Esophagus muscularis mucosa (tissue), 4 donors: ENCODE results near the gene BSND. TPM values are rescaled to one million over a fixed set of nuclear protein-coding genes. Genes with fewer than 3 reads are reported as not detected.

ENCODE experiments used
- DNase-seq: peaks from one replicate; pipeline ENCODE4 v3.0.0-alpha.2; 2017; ENCODE audit errors: extremely low spot score
- H3K27ac ChIP-seq, 4 donors: fragments of 200-600 bp; sonication (generic); replicated peaks in 1 of 4; 1 replicate in 3 of 4; 2 replicates in 1 of 4; pipeline ENCODE4 v1.5.1; 2016 to 2019; ENCODE audit warnings: mild to moderate bottlenecking in 1 of 4
- H3K27me3 ChIP-seq, 4 donors: fragments of 200-600 bp; sonication (generic); one replicate each; pipeline versions ENCODE4 v1.5.1 to v1.6.0; 2016 to 2019
- H3K36me3 ChIP-seq, 4 donors: fragments of 200-600 bp; sonication (generic); one replicate each; pipeline ENCODE4 v1.5.1; 2016 to 2019
- H3K4me1 ChIP-seq, 4 donors: fragments of 200-600 bp; sonication (generic); one replicate each; pipeline ENCODE4 v1.5.1; 2016 to 2019
- H3K4me3 ChIP-seq, 4 donors: fragments of 200-600 bp; sonication (generic); 1 replicate in 2 of 4; 2 replicates in 2 of 4; pipeline ENCODE4 v1.5.1; 2016 to 2019; ENCODE audit warnings: mild to moderate bottlenecking in 4 of 4, moderate library complexity in 1 of 4
- H3K9me3 ChIP-seq, 4 donors: fragments of 200-600 bp; sonication (generic); 1 replicate in 3 of 4; 2 replicates in 1 of 4; pipeline ENCODE4 v1.5.1; 2016 to 2019
- CTCF ChIP-seq, 3 experiments: fragments of 200-600 bp in 2 of 3; fragments of 450-650 bp in 1 of 3; sonication (generic) in 2 of 3; IDR thresholded peaks; one replicate each; pipeline ENCODE4 v1.5.1; 2017 to 2019; ENCODE audit warnings: antibody characterized with exemption in 3 of 3, mild to moderate bottlenecking in 2 of 3, moderate library complexity in 1 of 3
- EP300 ChIP-seq: sonication (generic); formaldehyde crosslinking; IDR thresholded peaks from one replicate; pipeline ENCODE4 v1.6.1; 2017; ENCODE audit warnings: antibody characterized with exemption
- POLR2A ChIP-seq: fragments of 450-650 bp; IDR thresholded peaks from one replicate; pipeline ENCODE4 v1.6.1; 2017; ENCODE audit warnings: antibody characterized with exemption, moderate library complexity, mild to moderate bottlenecking, low read depth
- POLR2AphosphoS5 ChIP-seq, 2 donors: sonication (generic); formaldehyde crosslinking; IDR thresholded peaks; one replicate each; pipeline ENCODE4 v1.6.1; 2017; ENCODE audit warnings: antibody characterized with exemption in 2 of 2
- WGBS: methylation state at CpG from one replicate; pipeline ENCODE4 v1.1.5; 2018; 5-methylcytosine and 5-hydroxymethylcytosine counted together
- intact Hi-C: fragments of 100-400 bp; cut with DNase I; formaldehyde crosslinking; loops from one replicate; pipeline ENCODE4 v1.15.1; 2023
- total RNA-seq, 4 donors: library from RNA; depleted of rRNA; stranded (reverse); fragments of >200 nt; gene quantifications; one replicate each; pipeline versions ENCODE4 v1.1.0 to v1.2.1, GENCODE V29; 2016

The BSND gene
- total RNA-seq, 4 donors from 2014 or later = not detected

GRCh38 chr1:55045430-55045829 lies 46.7 kb downstream of the BSND start:
- Histone ChIP-seq H3K27ac (no peak overlapping the region), H3K9me3 (no peaks in the 10 kb centered on the region), H3K36me3 (no peaks in the 10 kb centered on the region), H3K4me3 (no peak overlapping the region), H3K4me1 (peaks cover 0 to 16% (median 5%) of the 10 kb centered on the region in 4 donors), H3K27me3 (peaks cover 0 to 8% (median 0%) of the 10 kb centered on the region in 4 donors)
- DNase-seq = no peak
- WGBS = 94% methylated on average over 6 of the region's 10 CpGs
- intact Hi-C loops = no loop called here
- TF ChIP-seq EP300 = no peak
- TF ChIP-seq POLR2AphosphoS5 (IDR thresholded peaks at IDR 0.05) = no peak
- no peak for TF ChIP-seq CTCF (IDR thresholded peaks at IDR 0.05)
- no peak for TF ChIP-seq POLR2A

- Histone ChIP-seq H3K9me3 (no peaks in the 10 kb centered on the region), H3K27me3 (no peaks in the 10 kb centered on the region), H3K4me1 (peaks cover 0 to 15% (median 5%) of the 10 kb centered on the region in 4 donors), H3K36me3 (no peaks in the 10 kb centered on the region), H3K27ac (no peak overlapping the region), H3K4me3 (no peak overlapping the region)
- WGBS = 90% methylated on average over 4 of the region's 4 CpGs
- intact Hi-C loops = no loop called here
- TF ChIP-seq EP300 (no peak), POLR2A (no peak), CTCF (IDR thresholded peaks at IDR 0.05) (no peak), POLR2AphosphoS5 (IDR thresholded peaks at IDR 0.05) (no peak)
- DNase-seq = no peak
Observed at GRCh38 chr1:55046871-55047270, 48.1 kb downstream of the BSND start.

- intact Hi-C loops = no loop called here
- DNase-seq = no peak
- Histone ChIP-seq H3K4me3 (no peak overlapping the region), H3K27ac (no peak overlapping the region), H3K36me3 (no peaks in the 10 kb centered on the region), H3K4me1 (peaks cover 0 to 15% (median 5%) of the 10 kb centered on the region in 4 donors), H3K27me3 (no peaks in the 10 kb centered on the region), H3K9me3 (no peaks in the 10 kb centered on the region)
- TF ChIP-seq POLR2AphosphoS5 (IDR thresholded peaks at IDR 0.05) = no peak
- no peak for TF ChIP-seq EP300
- TF ChIP-seq CTCF (IDR thresholded peaks at IDR 0.05) = no peak
- TF ChIP-seq POLR2A = no peak
- 100% methylated on average over 2 of the region's 3 CpGs for WGBS
Observed at GRCh38 chr1:55047611-55048010, 48.9 kb downstream of the BSND start.

GRCh38 chr1:55048453-55049270 lies 49.9 kb downstream of the BSND start:
- Histone ChIP-seq H3K36me3 (no peaks in the 10 kb centered on the region), H3K4me1 (peaks cover 0 to 15% (median 5%) of the 10 kb centered on the region in 4 donors), H3K4me3 (no peak overlapping the region), H3K9me3 (no peaks in the 10 kb centered on the region), H3K27me3 (no peaks in the 10 kb centered on the region), H3K27ac (no peak overlapping the region)
- DNase-seq = no peak
- intact Hi-C loops = no loop called here
- 85% methylated on average over 10 of the region's 11 CpGs for WGBS
- TF ChIP-seq POLR2AphosphoS5 (IDR thresholded peaks at IDR 0.05) (no peak), EP300 (no peak), POLR2A (no peak), CTCF (IDR thresholded peaks at IDR 0.05) (no peak)
